NCI-H2196 treated with DMSO at 0.1 percent for 48 hours (cell line): ENCODE results near the gene PLPP1.

Experiments
- DNase-seq: peaks from one replicate; lab custom pipeline; 2025; ENCODE audit not compliant: unreplicated experiment; lab: John Stamatoyannopoulos, UW

Gene PLPP1

DNA sequence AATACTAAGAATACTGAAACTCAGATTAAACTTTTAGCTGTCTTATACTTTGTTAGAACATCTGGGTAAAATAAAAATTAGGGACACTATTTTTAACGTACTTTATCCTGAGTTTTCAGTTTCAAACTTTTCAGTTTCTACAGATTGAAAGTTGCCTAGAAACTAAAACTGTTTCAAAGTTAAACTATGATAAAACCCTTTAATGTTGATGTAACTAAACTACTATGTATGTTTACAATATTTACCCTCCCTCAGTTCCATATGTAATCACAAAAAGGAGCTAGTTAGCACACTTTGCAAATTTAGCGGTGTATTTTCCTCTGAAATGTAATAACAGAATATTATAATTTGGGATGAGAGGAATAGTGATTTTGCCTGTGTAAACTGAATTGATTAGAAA, 121.1 kb downstream of the PLPP1 start:
- DNase-seq, result no peak

DNA sequence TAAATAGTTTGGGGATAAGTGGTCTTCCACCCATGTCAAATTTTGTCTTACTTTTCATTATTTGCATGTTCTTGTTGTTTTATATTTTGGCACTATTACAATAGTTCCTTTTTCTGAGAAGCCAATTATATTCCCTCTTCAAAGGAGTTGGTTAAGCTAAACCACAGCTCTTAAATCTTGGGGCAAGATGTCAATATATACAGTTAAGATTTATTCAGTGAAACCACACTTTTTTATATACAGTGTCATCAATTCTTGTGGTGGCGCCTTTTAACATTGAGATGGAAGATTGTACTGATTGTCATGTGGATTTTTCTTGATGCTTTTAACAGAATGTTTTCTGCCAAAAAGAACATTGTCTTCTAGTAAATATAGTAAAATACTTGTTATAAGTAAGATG, 122.9 kb downstream of the PLPP1 start:
- no peak for DNase-seq

DNA sequence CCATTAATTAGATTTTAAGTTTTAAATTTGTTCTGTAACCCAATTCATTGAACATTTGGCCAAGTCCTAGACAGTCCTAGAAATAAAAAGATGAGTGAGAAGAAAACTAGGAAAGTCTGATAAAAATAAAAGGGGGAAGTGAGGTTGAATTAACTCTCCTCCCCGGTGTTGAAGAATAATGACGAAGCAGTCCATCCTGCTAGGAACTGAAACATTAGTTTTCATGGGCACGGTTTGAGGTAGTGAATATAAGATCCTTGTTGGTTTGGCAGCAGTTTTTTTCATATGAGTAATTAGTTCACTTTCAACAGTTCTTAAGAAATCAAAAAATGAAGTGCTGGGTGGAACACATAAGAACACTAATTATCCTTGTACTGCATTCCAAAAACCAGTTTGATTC, 123.9 kb downstream of the PLPP1 start:
- no peak for DNase-seq

DNA sequence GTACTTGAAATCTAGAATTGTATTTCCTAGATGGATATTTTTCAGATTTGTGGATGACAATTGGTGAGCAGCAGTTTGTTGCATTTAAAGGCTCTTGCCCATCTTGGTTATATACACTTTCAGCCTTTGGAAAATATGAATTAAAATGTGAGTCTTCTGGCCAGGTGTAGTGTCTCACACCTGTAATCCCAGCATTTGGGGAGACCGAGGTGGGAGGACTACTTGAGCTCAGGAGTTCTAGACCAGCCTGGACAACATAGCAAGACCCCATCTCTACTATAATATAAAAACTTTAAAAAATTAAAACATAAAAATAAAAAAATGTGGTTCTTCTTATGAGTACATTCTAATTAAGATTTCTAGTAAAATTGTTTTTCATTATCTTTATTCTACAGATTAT, 125.0 kb downstream of the PLPP1 start:
- DNase-seq, result no peak

DNA sequence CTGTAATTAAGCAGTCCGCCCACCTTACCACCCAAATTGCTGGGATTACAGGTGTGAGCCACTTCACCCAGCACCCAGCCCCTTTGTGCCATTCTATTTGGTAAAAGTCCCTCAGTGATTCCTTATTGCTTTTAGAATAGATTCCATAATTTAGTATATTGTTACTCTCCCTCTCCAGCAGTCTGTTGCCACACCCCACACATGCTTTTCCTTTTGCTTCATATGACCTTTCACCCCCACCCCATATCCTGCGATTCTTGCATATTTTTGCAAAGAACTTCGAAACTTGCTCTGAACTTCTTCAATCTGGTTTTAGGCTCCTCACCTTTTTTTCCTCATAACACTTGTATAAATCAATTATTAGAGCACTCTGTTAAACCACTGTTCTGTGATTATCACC, 126.8 kb downstream of the PLPP1 start:
- DNase-seq, result no peak

DNA sequence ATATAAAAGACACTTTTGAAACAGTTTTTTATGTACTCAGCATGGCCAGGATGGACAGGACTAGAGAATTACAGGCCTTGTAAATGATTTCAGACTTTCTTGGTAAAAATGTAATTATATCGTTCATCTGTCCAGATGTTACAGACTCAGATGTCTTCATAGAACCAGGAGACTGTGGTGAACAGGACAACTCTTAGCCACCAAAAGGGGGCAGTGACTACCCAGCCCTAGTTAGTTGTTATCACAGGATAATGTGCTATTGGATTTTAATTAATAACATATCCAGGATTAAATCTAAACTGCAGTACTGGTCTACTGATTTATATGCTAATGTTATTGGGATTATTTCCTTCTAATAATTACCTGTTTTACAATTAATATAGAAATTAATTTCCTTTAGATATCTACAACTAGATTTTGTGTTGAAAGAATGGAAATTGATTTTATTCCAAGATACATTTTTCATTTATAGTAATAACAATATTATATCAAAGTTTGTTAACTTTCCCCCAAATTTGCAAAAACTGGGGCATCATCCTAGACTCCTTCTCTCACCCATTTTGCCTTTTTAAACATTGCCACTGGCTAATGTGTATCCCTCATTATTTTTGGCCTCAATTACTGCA, 127.6 kb downstream of the PLPP1 start:
- no peak for DNase-seq

DNA sequence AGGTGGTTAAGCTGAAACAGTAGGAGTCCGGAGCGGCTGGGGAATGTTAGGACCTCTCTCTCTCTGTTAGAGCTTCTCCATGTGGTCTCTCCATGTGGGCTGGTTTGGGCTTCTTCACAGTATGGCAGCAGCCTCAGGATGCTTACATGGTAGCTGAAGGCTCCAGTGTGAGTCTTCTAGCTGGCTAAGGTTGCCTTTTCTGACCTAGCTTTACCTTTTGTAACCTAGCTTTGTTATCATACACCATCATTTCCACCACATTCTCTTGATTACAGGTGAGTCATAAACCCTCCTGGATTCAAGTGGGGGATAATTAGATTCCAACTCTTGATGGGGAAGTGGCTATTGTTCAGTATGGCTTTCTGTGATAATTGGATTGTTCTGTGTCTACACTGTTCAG, 128.5 kb downstream of the PLPP1 start:
- DNase-seq, result peak; percentile 15

DNA sequence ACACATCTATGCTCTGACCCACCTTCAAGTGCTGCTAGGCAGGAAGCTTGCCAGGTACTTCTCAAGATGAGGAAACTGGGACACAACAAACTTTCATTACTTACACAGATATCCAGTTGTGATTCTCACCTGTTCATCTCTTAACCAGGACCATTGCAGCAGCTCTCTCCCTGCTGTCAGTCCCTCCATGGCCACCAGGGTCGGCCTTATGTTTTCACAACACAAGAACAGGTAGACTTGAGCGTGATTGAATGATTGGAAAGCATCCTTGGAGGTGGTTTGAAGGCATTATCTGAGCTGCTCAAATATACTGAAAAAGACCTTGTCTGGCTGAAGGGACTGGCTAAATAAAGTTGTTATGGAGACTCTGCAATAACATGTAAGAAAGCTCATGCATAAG, 132.6 kb downstream of the PLPP1 start:
- no peak for DNase-seq

DNA sequence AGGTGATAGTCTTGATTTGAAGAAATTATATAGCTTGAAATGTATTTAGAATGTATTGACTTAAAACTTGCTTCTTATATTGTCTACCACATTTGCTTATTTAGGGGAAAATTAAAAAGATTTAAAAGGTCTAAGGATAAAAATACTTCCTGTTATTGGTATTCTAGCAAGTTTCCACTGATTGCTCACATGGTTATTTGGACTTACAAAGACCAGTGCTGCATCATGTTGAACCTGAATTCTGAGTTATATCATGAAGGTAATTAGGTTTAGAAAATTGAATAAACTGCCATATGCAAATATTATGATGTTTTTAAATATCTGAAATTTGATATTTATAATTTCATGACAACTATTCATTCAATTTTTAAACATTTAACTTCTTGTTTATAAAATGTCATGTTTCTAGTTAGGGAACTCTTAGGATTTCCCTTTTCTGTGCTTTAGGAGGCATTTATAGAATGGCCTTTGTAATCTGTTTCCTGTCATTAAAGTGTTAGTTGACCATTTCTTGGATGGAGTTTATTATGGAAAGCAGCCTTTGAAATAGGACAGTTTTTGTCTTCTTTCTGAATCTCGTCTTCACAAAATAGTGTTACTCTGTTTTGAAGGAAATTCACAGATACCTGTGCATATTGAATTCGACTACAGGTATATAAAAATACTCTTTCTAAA, 141.1 kb downstream of the PLPP1 start:
- DNase-seq, result no peak

DNA sequence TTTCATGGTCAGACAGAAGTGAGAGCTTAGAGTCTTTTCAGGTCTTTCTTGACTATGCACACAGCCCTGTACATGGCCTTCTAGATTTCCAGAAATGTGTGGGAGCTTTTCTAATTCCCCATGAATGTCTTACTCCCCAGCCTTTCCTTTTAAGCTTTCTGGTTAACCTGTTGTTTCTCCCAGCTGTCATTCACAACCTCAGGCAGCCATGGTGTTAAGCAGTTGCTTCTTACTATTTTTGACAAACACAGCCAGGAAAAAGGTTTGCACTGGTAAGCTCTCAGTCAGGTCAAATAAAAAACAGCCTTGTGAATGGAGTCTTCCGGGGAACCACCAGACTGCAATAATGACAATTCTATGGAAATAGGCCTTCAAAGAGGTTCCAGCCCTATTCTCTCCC, 142.1 kb downstream of the PLPP1 start:
- no peak for DNase-seq

DNA sequence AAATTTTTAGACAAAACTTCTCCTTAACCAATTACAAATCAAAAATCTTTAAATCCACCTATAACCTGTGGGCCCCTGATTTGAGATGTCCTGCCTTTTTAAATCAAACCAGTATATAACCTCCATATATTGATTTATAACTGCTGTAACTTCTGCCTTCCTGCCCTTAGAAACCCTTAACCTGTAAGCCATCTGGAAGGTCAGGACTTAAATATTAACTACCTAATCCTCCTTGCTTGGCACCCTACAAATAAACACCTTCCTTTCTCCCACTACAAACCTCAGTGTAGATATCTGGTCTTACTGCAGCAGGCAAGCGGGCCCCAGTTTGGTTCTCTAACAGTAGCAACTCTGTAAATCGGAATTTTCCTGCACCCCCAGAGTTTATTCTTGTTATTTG, 143.1 kb downstream of the PLPP1 start:
- no peak for DNase-seq

DNA sequence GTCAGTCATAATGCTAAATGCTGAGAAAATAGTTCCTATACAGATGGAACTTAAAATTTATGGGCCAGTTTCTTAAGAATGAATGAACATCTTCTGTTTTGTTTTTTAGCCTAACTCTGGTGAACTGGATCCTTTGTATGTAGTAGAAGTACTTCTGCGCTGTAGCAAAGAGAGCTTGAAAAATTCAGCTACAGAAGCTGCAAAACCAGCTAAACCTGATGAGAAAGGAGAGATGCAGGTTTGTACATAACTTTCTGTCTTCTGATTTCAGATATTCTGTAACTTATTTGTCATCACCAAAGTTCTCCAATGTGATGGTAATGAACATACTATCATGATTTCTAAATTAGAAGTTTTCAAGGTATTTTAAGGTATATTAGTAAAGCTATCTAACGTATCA, 146.9 kb downstream of the PLPP1 start:
- no peak for DNase-seq

DNA sequence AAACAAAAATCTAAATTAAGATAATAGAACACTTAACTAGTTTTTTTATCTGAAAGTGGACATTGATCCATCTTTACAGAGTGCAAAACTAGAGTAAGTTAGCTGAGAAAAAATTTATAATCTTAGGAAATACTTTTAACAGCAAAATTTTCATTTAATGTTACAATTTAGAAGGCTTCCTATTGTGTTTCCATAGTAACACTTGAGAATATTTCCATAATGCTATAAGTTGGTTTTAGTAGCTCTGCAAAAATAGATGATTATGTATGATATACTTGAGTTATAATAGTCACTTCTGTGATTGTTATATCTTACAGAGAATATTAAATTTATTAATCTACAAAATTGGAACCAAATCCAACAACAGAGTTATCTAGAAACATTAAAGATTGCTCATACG, 148.4 kb downstream of the PLPP1 start:
- DNase-seq, result no peak

DNA sequence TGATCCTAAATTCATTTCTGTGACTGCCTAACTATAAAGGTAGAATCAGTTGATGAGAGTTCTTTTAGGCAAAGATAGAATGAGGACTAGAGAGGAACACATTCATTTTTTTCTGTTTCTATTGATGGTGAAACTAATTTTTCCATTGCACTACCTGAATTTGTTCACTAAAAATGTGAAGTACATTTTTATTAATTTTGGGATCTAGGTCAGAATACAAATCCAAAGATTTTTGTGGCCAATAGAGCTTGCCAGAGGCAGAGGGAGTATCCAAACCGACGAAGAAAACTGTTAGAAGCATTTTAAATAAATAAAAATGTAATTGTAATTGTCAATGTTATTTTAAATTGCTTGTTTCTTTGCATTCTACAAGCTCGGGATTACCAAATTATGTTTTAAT, 148.9 kb downstream of the PLPP1 start:
- DNase-seq, result no peak

DNA sequence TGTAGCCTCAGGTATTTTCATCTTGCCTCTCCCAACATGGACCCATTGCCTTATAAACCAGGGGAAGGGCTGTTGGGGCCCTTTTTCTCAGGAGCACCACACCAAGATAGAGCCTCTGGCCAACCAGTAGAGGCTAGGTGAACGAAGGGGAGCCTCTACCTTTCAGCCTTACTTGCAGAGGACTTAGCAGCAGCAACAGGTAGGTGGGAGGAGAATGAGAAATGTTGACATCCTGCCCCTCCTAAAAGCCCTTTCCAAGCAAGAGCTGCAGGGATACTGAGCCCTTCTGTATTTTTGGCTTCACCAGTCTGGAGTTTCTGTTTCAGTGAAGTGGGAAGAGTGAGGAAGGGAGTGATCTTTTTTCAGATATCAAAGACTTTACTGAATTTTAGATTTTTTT, 149.5 kb downstream of the PLPP1 start:
- DNase-seq, result no peak

DNA sequence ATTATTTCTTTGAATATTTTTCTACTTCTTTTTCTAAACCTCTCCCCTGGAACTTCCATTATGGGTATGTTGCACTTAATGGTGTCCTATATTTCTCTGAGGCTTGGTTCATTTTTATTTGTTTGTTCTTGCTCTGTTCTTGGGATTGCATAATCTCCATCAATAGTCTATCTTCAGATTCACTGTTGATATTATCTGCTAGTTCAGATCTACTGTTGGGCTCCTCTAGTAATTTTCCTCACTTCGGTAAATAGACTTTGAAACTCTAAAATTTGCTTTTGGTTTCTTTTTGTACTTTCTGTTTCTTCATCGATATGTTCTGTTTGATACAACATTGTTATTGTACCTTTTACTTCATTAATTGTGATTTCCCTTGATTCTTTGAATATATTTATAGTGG, 150.7 kb downstream of the PLPP1 start:
- DNase-seq, result no peak

DNA sequence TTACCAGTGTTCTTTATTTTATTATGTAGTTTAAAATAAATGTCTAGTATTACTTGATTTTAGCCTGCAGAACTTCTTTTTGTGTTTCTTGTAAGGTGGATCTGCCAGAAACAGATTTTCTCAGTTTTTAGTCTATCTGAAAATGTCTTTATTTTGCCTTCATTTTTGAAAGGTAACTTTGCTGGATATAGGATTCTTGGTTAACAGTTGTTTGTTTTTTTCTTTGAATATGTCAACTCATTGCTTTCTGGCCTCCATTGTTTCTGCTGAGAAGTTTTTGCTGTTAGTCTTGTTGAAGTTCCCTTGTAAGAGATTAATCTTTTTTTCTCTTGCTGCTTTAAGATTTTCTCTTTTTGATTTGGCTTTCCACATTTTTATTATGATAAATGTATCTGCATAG, 151.5 kb downstream of the PLPP1 start:
- DNase-seq, result no peak

DNA sequence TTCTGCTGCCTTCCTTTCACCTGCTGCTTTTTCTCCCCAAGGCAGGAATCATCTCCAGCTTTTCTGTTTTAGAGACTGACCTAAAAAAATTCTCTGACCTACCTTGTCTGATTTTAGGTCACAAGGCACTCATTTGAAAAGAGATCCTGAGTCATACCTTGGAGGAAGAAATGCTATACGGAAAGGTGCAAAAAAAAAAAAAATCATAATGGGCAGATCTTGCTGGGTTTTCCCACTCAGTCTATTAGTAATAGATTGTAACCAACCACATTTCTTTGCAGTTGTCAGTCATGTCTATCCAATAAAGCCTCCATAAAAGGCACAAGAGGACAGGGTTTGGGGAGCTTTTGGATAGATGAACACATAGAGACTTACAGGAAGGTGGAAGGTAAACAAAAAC, 157.0 kb downstream of the PLPP1 start:
- no peak for DNase-seq
